SK-N-SH (cell line): Measurements from ENCODE around the gene SPSB1.

ENCODE experiments used
- EP300 ChIP-seq, 2 experiments: IDR thresholded peaks; 2 replicates each; pipeline versions ENCODE4 v1.4.0 to v1.6.1; 2012; ENCODE audit warnings: borderline replicate concordance in 1 of 2, low read depth in 1 of 2, low read length in 1 of 2
- FOSL2 ChIP-seq: IDR thresholded peaks from 2 replicates; pipeline ENCODE4 v1.4.0; 2012; ENCODE audit warnings: low read depth, mild to moderate bottlenecking, moderate library complexity, borderline replicate concordance
- GATA2 ChIP-seq: sonication (generic); formaldehyde crosslinking; IDR thresholded peaks from 2 replicates; pipeline ENCODE4 v1.5.0; 2020; ENCODE audit warnings: mild to moderate bottlenecking, missing genetic modification reagents
- POLR2AphosphoS5 ChIP-seq: IDR thresholded peaks from 2 replicates; pipeline ENCODE4 v1.6.1; 2012; ENCODE audit warnings: low read depth, low read length
- TF ChIP-seq, protein P1 (sequence below): fragments of 200-600 bp; sonication (generic); IDR thresholded peaks from 2 replicates; pipeline ENCODE4 v1.6.1; 2017; ENCODE audit warnings: antibody characterized with exemption, mild to moderate bottlenecking, moderate library complexity
- TF ChIP-seq, protein P2 (sequence below): IDR thresholded peaks from 2 replicates; pipeline ENCODE4 v1.6.1; 2012; ENCODE audit warnings: mild to moderate bottlenecking, low read depth, low read length, moderate library complexity

DNA sequence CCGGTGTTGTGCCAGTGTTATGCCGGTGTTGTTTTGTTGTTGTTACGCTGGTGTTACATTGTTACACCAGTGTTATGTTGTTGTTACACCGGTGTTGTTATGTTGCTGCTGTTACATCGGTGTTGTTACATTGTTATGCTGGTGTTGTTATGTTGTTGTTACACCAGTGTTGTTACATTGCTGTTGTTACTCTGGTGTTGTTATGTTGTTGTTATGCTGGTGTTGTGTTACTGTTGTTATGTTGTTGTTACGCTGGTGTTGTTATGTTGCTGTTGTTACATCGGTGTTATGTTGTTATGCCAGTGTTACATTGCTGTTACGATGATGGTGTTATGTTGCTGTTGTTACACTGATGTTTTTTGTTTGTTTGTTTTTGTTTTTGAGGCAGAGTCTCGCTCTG lies 34.1 kb upstream of the SPSB1 start:
- no peak for TF ChIP-seq EP300 (IDR thresholded peaks at IDR 0.05; ENCODE audit: borderline replicate concordance in 1 of 2, low read depth in 1 of 2, low read length in 1 of 2)
- TF ChIP-seq, protein P1, sequence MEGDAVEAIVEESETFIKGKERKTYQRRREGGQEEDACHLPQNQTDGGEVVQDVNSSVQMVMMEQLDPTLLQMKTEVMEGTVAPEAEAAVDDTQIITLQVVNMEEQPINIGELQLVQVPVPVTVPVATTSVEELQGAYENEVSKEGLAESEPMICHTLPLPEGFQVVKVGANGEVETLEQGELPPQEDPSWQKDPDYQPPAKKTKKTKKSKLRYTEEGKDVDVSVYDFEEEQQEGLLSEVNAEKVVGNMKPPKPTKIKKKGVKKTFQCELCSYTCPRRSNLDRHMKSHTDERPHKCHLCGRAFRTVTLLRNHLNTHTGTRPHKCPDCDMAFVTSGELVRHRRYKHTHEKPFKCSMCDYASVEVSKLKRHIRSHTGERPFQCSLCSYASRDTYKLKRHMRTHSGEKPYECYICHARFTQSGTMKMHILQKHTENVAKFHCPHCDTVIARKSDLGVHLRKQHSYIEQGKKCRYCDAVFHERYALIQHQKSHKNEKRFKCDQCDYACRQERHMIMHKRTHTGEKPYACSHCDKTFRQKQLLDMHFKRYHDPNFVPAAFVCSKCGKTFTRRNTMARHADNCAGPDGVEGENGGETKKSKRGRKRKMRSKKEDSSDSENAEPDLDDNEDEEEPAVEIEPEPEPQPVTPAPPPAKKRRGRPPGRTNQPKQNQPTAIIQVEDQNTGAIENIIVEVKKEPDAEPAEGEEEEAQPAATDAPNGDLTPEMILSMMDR: no peak
- TF ChIP-seq POLR2AphosphoS5: no peak
- TF ChIP-seq, protein P2, sequence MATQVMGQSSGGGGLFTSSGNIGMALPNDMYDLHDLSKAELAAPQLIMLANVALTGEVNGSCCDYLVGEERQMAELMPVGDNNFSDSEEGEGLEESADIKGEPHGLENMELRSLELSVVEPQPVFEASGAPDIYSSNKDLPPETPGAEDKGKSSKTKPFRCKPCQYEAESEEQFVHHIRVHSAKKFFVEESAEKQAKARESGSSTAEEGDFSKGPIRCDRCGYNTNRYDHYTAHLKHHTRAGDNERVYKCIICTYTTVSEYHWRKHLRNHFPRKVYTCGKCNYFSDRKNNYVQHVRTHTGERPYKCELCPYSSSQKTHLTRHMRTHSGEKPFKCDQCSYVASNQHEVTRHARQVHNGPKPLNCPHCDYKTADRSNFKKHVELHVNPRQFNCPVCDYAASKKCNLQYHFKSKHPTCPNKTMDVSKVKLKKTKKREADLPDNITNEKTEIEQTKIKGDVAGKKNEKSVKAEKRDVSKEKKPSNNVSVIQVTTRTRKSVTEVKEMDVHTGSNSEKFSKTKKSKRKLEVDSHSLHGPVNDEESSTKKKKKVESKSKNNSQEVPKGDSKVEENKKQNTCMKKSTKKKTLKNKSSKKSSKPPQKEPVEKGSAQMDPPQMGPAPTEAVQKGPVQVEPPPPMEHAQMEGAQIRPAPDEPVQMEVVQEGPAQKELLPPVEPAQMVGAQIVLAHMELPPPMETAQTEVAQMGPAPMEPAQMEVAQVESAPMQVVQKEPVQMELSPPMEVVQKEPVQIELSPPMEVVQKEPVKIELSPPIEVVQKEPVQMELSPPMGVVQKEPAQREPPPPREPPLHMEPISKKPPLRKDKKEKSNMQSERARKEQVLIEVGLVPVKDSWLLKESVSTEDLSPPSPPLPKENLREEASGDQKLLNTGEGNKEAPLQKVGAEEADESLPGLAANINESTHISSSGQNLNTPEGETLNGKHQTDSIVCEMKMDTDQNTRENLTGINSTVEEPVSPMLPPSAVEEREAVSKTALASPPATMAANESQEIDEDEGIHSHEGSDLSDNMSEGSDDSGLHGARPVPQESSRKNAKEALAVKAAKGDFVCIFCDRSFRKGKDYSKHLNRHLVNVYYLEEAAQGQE: no peak
- no peak for TF ChIP-seq FOSL2
- no peak for TF ChIP-seq GATA2
